CMK (cell line): ENCODE measurements around the gene FAM83F.

ENCODE experiments used
- DNase-seq: peaks from one replicate; pipeline ENCODE4 v3.0.0-alpha.2; 2010; ENCODE audit warnings: low read depth

Gene FAM83F

DNA sequence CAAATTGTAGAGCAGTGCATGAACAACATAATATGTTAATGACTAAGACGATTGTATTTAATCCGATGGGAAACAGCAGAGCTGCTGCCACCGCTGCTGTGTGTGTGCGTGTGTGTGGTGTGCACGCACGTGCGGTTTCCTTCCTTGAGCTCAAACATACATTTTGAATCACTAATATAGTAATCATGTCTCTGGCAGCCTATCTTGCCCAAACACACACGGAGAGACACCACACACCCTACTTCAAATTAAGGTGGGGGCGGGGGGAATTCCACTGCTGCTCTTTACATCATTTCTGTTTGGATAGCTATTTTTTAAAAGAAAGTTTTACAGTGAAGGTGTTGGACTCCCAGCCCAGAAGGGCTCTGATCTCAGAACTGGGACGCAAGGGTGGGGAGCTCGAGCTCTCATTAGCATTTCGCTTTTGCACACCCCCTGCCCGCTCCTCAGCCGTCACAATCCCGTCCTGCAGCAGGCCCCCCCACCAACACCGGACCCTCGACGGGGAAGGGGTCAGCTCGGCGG is 651 bp upstream of the FAM83F start:
- DNase-seq, result peak; percentile 39

DNA sequence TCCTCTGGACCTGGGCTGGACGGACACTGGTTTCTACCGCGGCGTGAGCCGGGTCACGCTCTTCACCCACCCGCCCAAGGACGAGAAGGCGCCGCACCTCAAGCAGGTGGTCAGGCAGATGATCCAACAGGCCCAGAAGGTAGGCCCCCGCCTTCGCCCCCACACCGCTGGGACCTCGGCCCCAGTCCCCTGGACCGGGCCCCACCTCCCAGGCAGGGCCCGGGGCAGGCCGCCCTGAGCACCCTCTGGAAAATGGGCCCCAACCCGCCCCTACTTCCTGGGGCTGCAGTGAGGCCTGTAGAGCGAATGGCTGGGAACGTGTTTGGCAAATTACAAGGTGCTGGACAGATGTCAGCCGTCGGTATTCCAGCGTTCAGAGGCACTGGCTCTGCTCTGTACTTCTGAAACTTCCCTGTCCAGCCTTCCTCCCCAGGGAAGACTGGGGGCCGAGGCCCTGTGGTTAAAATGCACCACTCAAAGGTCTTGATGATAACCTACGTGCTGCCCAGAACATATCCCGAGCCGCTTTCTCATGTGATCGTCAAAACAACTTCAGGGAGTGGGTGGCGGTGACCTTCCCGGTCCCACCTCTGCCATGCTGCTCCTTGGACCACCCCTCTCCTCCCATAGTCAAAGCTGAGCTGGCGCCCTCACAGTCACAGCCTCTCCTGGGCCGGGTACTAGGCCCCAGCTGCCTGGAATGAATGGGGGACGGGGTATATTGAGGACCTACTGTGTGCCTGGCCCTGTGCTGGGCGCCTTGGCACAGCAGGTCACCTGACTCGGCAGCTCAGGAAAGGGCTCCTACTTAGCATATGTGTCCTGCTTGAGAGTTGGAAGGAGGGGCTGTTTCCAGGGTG is 869 bp downstream of the FAM83F start:
- no peak for DNase-seq

GRCh38 chr22:39996732-39997131 is 2.0 kb downstream of the FAM83F start:
- no peak for DNase-seq

DNA sequence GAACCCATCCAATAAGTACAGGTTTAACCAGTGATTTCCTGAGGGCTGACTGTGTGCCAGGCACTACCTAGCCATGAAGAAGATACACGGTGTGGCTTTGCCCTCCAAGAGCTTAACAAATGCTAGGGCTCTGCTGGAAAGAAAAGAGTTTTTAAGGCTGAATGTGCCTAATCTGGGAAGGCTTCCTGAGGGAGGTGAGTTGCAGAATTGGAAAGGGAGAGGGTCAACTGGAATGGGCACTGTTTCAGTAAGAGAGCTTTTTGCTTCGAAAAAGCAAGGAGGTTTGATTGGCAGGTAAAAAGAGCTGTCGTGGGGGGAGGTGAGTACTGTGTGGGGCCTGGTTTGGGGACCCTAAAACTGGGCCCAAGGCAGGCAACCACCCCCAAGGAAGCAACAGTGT is 2.7 kb downstream of the FAM83F start:
- no peak for DNase-seq

- no peak for DNase-seq
These were observed 3.4 kb downstream of the FAM83F start for GRCh38 chr22:39997939-39998726.

DNA sequence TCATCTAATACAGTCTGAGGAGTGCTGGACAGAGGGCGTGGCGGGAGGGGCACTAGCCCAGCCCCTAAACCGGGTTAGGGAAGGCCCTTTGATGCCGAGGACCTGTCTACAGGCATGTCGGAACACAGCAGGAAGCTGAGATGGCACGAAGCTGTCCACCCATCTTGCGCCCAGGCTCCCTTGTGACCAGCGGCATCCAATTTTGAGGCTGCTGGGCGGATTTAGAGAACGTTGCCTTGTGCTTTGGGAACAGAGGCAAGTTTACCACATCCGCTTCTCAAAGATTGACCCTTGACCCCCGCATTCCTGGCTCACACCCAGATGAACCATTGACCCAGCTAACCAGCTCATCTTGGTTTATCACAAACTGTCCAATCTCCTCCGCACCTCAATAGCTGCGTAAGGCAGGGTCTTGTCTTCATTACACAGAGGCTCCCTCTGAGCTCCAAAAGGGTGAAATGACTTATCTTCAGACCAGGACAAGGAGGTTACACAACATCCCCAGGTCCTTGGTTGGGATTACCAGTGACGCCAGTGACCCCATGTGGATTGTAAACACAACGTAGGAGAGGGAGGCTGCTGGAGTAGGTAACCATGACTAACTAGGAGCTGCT is 4.5 kb downstream of the FAM83F start:
- DNase-seq, result no peak

- no peak for DNase-seq
These were observed 5.4 kb downstream of the FAM83F start for GRCh38 chr22:40000171-40000570.

GRCh38 chr22:40001106-40001505 is 6.4 kb downstream of the FAM83F start:
- DNase-seq, result no peak

- no peak for DNase-seq
These were observed 7.2 kb downstream of the FAM83F start for GRCh38 chr22:40001800-40002577.

DNA sequence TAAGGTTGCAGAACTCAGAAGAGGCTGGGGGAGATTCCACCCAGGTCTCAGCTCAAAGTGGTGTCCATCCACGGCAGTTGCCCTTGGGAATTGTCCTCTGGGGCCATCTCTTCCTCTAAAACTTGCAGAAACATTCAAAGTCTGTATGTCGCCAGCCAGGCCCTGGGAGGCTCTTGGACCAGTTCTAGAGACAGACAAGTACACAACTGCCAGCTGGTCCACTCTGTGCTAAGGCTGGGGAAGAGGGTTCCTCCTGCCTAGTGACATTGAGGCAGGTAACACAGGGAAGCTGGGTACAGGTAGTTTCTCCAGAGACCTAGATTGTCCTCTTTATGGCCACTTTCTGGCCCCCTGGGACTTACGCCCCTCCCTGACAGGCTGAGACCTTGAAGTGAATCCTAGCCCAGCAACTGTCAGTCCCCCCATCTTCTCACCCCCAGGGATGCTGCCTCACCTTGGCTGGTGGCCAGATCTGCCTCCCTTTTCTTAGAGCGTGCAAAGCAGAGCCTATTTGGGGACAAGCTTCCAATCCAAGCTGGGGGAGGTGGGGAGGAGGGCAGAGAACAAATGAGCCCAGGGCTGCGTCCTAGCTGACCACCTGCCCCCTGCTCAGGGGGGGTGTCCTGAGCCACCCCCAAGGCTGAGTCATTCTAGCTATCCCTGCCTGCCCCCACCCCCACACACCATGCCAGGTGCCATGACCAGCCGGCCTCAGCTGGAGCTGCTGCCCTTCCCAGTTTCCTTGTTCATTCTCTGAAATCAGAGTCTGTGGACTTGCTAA is 8.4 kb downstream of the FAM83F start:
- no peak for DNase-seq

- DNase-seq, result no peak
These were observed 10.1 kb downstream of the FAM83F start for GRCh38 chr22:40004836-40005235.

GRCh38 chr22:40006641-40007040 is 11.9 kb downstream of the FAM83F start:
- DNase-seq, result no peak

- no peak for DNase-seq
These were observed 13.3 kb downstream of the FAM83F start for GRCh38 chr22:40007853-40008710.

- no peak for DNase-seq
These were observed 14.1 kb downstream of the FAM83F start for GRCh38 chr22:40008726-40009291.

DNA sequence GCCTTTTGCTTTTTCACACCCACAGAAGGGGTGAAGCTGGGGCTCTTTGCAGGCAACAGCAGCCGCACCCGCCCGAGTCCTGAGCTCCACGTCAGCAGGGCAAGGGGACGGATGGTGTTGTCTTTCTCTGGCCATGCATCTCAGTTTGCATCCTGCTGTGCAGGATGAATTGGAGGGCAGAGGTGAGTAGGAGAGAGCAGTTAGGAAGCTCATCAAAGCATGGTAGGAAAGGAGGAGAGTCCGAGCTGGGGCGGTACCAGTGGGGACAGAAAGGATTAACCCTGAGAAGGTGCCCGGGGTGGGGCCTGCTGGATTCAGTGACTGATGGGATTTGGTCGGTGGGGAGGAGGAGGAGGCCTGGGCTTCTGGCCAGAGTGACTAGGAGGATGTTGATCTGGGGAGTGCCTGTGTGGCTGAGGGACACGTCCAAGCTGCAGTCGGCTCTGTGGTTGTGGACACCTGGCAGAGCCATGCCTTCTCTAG is 14.6 kb downstream of the FAM83F start:
- DNase-seq, result no peak

DNA sequence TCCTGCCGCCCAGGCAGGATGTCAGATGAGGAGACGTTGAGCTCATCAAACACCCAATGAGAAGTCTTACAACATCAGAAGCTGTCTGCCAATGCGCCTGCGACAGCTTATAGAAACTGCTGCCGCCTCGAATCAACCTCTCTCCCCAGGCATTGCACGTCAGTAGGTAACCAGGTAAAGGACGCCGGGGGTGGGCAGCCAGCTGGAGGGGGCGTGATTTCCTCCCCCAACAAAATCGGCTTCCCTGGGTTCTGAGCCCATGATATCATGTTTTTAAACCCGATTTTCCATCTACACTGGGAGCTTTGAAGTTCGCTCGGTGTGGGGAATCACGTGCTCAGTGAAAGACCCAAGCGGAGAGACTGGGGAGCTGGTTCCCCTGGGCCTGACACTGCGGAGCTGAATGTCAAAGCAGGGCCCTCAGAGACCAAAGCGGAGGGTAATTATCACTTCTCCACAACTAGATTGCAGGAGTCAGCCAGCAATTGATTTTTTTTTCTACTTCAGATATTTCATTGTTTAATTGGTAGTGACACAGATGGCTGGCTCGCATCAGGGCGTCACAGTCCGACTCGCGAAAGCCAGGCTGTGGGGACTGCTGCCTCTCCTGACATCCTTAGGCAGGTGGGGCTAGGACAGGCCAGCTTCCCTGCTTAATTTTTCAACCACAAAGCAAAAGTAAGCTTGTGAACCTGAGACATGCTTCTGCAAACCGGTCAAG is 15.4 kb downstream of the FAM83F start:
- no peak for DNase-seq

- DNase-seq, result no peak
These were observed 16.0 kb downstream of the FAM83F start for GRCh38 chr22:40010746-40011145.

GRCh38 chr22:40014667-40015248 is 20.0 kb downstream of the FAM83F start:
- DNase-seq, result no peak
